GM06990 (cell line): ENCODE measurements around the gene MDH1B.

Experiments
- DNase-seq: peaks from one replicate; pipeline ENCODE4 v3.0.0-alpha.2; 2011; ENCODE audit not compliant: insufficient read length; ENCODE audit errors: extremely low read depth
- H3K27me3 ChIP-seq: replicated peaks from 2 replicates; pipeline ENCODE4 v1.6.0; 2011; ENCODE audit warnings: low read length; ENCODE audit not compliant: control insufficient read depth, insufficient read depth
- H3K36me3 ChIP-seq: 2 replicates; pipeline ENCODE4 v1.5.1; 2011; ENCODE audit warnings: low read length; ENCODE audit not compliant: control insufficient read depth, insufficient read depth
- H3K4me3 ChIP-seq: replicated peaks from 2 replicates; pipeline ENCODE4 v1.5.1; 2011; ENCODE audit warnings: low read depth, mild to moderate bottlenecking, control low read depth, low read length
- CTCF ChIP-seq: IDR thresholded peaks from 2 replicates; pipeline ENCODE4 v1.5.1; 2011; ENCODE audit warnings: low read length, control low read depth, mild to moderate bottlenecking, inconsistent platforms; ENCODE audit not compliant: insufficient read depth, poor library complexity, severe bottlenecking

Gene MDH1B

GRCh38 chr2:206700156-206700555, 65.0 kb downstream of the MDH1B start:
- Histone ChIP-seq H3K27me3 (no peaks in the 10 kb centered on the region), H3K4me3 (no peak overlapping the region), H3K36me3 (no peaks in the 10 kb centered on the region)
- TF ChIP-seq CTCF, result no peak
- DNase-seq, result no peak

GRCh38 chr2:206698811-206699210, 66.3 kb downstream of the MDH1B start:
- TF ChIP-seq CTCF, result no peak
- no peak overlapping the region for H3K4me3 ChIP-seq
- no peaks in the 10 kb centered on the region for H3K36me3 ChIP-seq
- DNase-seq, result no peak
- H3K27me3 ChIP-seq, result no peaks in the 10 kb centered on the region

GRCh38 chr2:206696910-206697309, 68.2 kb downstream of the MDH1B start:
- Histone ChIP-seq H3K4me3 (no peak overlapping the region), H3K27me3 (no peaks in the 10 kb centered on the region), H3K36me3 (no peaks in the 10 kb centered on the region)
- no peak for TF ChIP-seq CTCF
- DNase-seq, result no peak

- Histone ChIP-seq H3K36me3 (no peaks in the 10 kb centered on the region), H3K4me3 (no peak overlapping the region), H3K27me3 (no peaks in the 10 kb centered on the region)
- peak; percentile 40 for TF ChIP-seq CTCF
- no peak for DNase-seq
Measured at GRCh38 chr2:206693399-206694137, 71.6 kb downstream of the MDH1B start.

- TF ChIP-seq CTCF, result no peak
- no peak for DNase-seq
- Histone ChIP-seq H3K36me3 (no peaks in the 10 kb centered on the region), H3K27me3 (no peaks in the 10 kb centered on the region), H3K4me3 (no peak overlapping the region)
Measured at GRCh38 chr2:206692971-206693370, 72.2 kb downstream of the MDH1B start.

GRCh38 chr2:206688990-206689389, 76.1 kb downstream of the MDH1B start:
- no peaks in the 10 kb centered on the region for H3K36me3 ChIP-seq
- DNase-seq, result no peak
- H3K27me3 ChIP-seq, result no peaks in the 10 kb centered on the region
- no peak overlapping the region for H3K4me3 ChIP-seq
- no peak for TF ChIP-seq CTCF
